ENCODE results near the gene SHC2. TPM values are rescaled to one million over a fixed set of nuclear protein-coding genes. Genes with fewer than 3 reads are reported as not detected.

The SHC2 gene
- polyA plus RNA-seq, 1 of the 3 experiments (the other 2 are of a cell fraction): 0.64 TPM

GRCh38 chr19:480016-480855, 19.4 kb upstream of the SHC2 start:
- 42% methylated on average over 24 of the region's 36 CpGs for WGBS (ENCODE audit: low lambda C conversion rate)
- Histone ChIP-seq H3K36me3 (replicated peaks in 1 of 2; ENCODE audit: control insufficient read depth in 1 of 2, insufficient read depth in 2 of 2, low read length in 1 of 2) (no peaks in the 10 kb centered on the region), H3K4me2 (no peak overlapping the region), H3K9me2 (no peaks in the 10 kb centered on the region), H3K4me3 (ENCODE audit: low read depth in 2 of 2, low read length in 1 of 2) (no peak overlapping the region; a peak in 2 of 4 replicates), H3K79me2 (ENCODE audit: insufficient read depth) (no peaks in the 10 kb centered on the region), H3K4me1 (ENCODE audit: control insufficient read depth in 1 of 2, insufficient read depth in 2 of 2, low read depth in 1 of 2, low read length in 1 of 2) (peaks cover 0 to 17% of the 10 kb centered on the region in 2 experiments; a peak in 1 of 4 replicates), H2AFZ (ENCODE audit: low read depth) (no peak overlapping the region), H3F3A (replicated peaks; ENCODE audit: insufficient read depth) (peaks cover 24% of the 10 kb centered on the region), H3K27me3 (ENCODE audit: insufficient read depth) (no peaks in the 10 kb centered on the region), H4K20me1 (ENCODE audit: insufficient read depth) (no peaks in the 10 kb centered on the region), H3K27ac (ENCODE audit: low read depth in 2 of 2, low read length in 1 of 2) (no peak overlapping the region), H3K9me3 (no peaks in the 10 kb centered on the region), H3K9ac (no peak overlapping the region)
- DNase-seq: peak; percentile 84
- no peak for TF ChIP-seq USF2 (IDR thresholded peaks at IDR 0.05; ENCODE audit: borderline replicate concordance, low read depth, low read length)
- peak; percentile 49 for TF ChIP-seq RAD21 (IDR thresholded peaks at IDR 0.05; ENCODE audit: low read length)
- peak; percentile 35; the same call in 1 of the 2 replicates for TF ChIP-seq SMC3 (IDR thresholded peaks at IDR 0.05; ENCODE audit: low read depth, low read length)
- peak; percentile 41 for TF ChIP-seq CTCF (IDR thresholded peaks at IDR 0.05)
- POLR2A ChIA-PET: no interaction called here
- CTCF ChIA-PET: interaction anchor here (0.8 to 2.1 kb wide), 6 partner anchors 9 to 96 kb away, joined by 3 to 5 read pairs (median 3); no protein-coding TSS in a partner anchor

- H3K4me2 ChIP-seq: no peak overlapping the region
- no peak for TF ChIP-seq ZBTB33 (IDR thresholded peaks at IDR 0.05; ENCODE audit: borderline replicate concordance, low read depth)
- no peak for TF ChIP-seq SMC3 (IDR thresholded peaks at IDR 0.05; ENCODE audit: low read depth, low read length)
- no peak for TF ChIP-seq PBX3 (IDR thresholded peaks at IDR 0.05)
- no peak for TF ChIP-seq MEF2A (IDR thresholded peaks at IDR 0.05; ENCODE audit: borderline replicate concordance, low read depth)
- TF ChIP-seq JUND (IDR thresholded peaks at IDR 0.05): no peak
- no peak for TF ChIP-seq EP300 (IDR thresholded peaks at IDR 0.05; ENCODE audit: borderline replicate concordance in 1 of 2, low read depth in 1 of 2, low read length in 1 of 2)
- TF ChIP-seq CTCF (IDR thresholded peaks at IDR 0.05): no peak
- no peak for TF ChIP-seq FOSL2 (IDR thresholded peaks at IDR 0.05; ENCODE audit: borderline replicate concordance, low read depth)
- no peak for TF ChIP-seq REST (IDR thresholded peaks at IDR 0.05; ENCODE audit: low read depth, low read length)
These were observed 18.1 kb upstream of the SHC2 start for GRCh38 chr19:478976-479375.

More at GRCh38 chr19:478976-479375, 18.1 kb upstream of the SHC2 start:
- Histone ChIP-seq H3K27me3 (ENCODE audit: insufficient read depth) (no peaks in the 10 kb centered on the region), H3K9me3 (no peaks in the 10 kb centered on the region), H3K36me3 (replicated peaks in 1 of 2; ENCODE audit: control insufficient read depth in 1 of 2, insufficient read depth in 2 of 2, low read length in 1 of 2) (no peaks in the 10 kb centered on the region), H2AFZ (ENCODE audit: low read depth) (no peak overlapping the region), H3K4me1 (ENCODE audit: control insufficient read depth in 1 of 2, insufficient read depth in 2 of 2, low read depth in 1 of 2, low read length in 1 of 2) (peaks cover 0 to 17% of the 10 kb centered on the region in 2 experiments; a peak in 1 of 4 replicates), H3K9me2 (no peaks in the 10 kb centered on the region), H3K27ac (ENCODE audit: low read depth in 2 of 2, low read length in 1 of 2) (no peak overlapping the region), H3F3A (replicated peaks; ENCODE audit: insufficient read depth) (peaks cover 24% of the 10 kb centered on the region), H4K20me1 (ENCODE audit: insufficient read depth) (no peaks in the 10 kb centered on the region), H3K9ac (no peak overlapping the region), H3K79me2 (ENCODE audit: insufficient read depth) (no peaks in the 10 kb centered on the region), H3K4me3 (ENCODE audit: low read depth in 2 of 2, low read length in 1 of 2) (no peak overlapping the region)
- ChIA-PET POLR2A (interaction anchor here (0.6 kb wide), 1 partner anchor 83 kb away, joined by 3 read pairs; no protein-coding TSS in a partner anchor), CTCF (interaction anchor here (1.1 to 2.1 kb wide), 6 partner anchors 10 to 95 kb away, joined by 3 to 5 read pairs (median 4); no protein-coding TSS in a partner anchor)
- DNase-seq: no peak
- 76% methylated on average over 13 of the region's 14 CpGs for WGBS (ENCODE audit: low lambda C conversion rate)
